MM.1S (cell line): ENCODE measurements around the gene ARL13A.

Experiments used
- DNase-seq: peaks from one replicate; pipeline ENCODE4 v3.0.0-alpha.2; 2015
- H2AFZ ChIP-seq: fragments of 300-600 bp; sonication (generic); 2 replicates; pipeline ENCODE4 v1.6.0; 2016; ENCODE audit warnings: antibody characterized with exemption, low read length
- H3F3A ChIP-seq: fragments of 300-600 bp; sonication (generic); 2 replicates; pipeline ENCODE4 v1.6.1; 2016; ENCODE audit warnings: mild to moderate bottlenecking, antibody characterized with exemption, low read length, moderate library complexity, mixed read lengths; ENCODE audit not compliant: insufficient read depth
- H3K27ac ChIP-seq: fragments of 300-600 bp; sonication (generic); 2 replicates; pipeline ENCODE4 v1.5.1; 2016; ENCODE audit warnings: mild to moderate bottlenecking, low read length
- H3K27me3 ChIP-seq: fragments of 300-600 bp; sonication (generic); replicated peaks from 2 replicates; pipeline ENCODE4 v1.6.0; 2016; ENCODE audit warnings: low read length; ENCODE audit not compliant: insufficient read depth
- H3K36me3 ChIP-seq: fragments of 300-600 bp; sonication (generic); replicated peaks from 2 replicates; pipeline ENCODE4 v1.6.1; 2016; ENCODE audit warnings: mild to moderate bottlenecking, low read length, mixed read lengths; ENCODE audit not compliant: insufficient read depth
- H3K4me1 ChIP-seq: fragments of 300-600 bp; sonication (generic); 2 replicates; pipeline ENCODE4 v1.6.1; 2016; ENCODE audit warnings: low read length, mixed read lengths
- H3K4me2 ChIP-seq: fragments of 300-600 bp; sonication (generic); 2 replicates; pipeline ENCODE4 v1.6.0; 2016; ENCODE audit warnings: low read depth, low read length
- H3K4me3 ChIP-seq: fragments of 300-600 bp; sonication (generic); 2 replicates; pipeline ENCODE4 v1.5.1; 2016; ENCODE audit warnings: low read length, mixed read lengths
- H3K79me2 ChIP-seq: fragments of 300-600 bp; sonication (generic); 2 replicates; pipeline ENCODE4 v1.6.1; 2016; ENCODE audit warnings: mixed run types, low read length, mixed read lengths
- H3K9ac ChIP-seq: fragments of 300-600 bp; sonication (generic); 2 replicates; pipeline ENCODE4 v1.6.1; 2016; ENCODE audit warnings: low read length, mixed read lengths
- H3K9me2 ChIP-seq: fragments of 300-600 bp; sonication (generic); replicated peaks from 2 replicates; pipeline ENCODE4 v1.6.1; 2016; ENCODE audit warnings: mild to moderate bottlenecking, low read length, mixed read lengths; ENCODE audit not compliant: insufficient read depth
- H3K9me3 ChIP-seq: fragments of 300-600 bp; sonication (generic); replicated peaks from 2 replicates; pipeline ENCODE4 v1.6.1; 2016; ENCODE audit warnings: mild to moderate bottlenecking, low read length, mixed read lengths; ENCODE audit not compliant: insufficient read depth
- H4K20me1 ChIP-seq: fragments of 300-600 bp; sonication (generic); 2 replicates; pipeline ENCODE4 v1.6.1; 2016; ENCODE audit warnings: mild to moderate bottlenecking, low read length, moderate library complexity, mixed read lengths; ENCODE audit not compliant: insufficient read depth
- CTCF ChIP-seq: fragments of 300-600 bp; sonication (generic); IDR thresholded peaks from 2 replicates; pipeline ENCODE4 v1.5.1; 2016; ENCODE audit warnings: antibody characterized with exemption, low read length, mixed read lengths
- EZH2 ChIP-seq: fragments of 300-600 bp; sonication (generic); optimal IDR thresholded peaks from 2 replicates; pipeline ENCODE3; 2017; ENCODE audit warnings: low read depth, mild to moderate bottlenecking, antibody characterized with exemption, low read length, mixed read lengths
- EZH2phosphoT487 ChIP-seq: fragments of 300-600 bp; sonication (generic); IDR thresholded peaks from 2 replicates; pipeline ENCODE4 v1.6.1; 2018; ENCODE audit warnings: antibody characterized with exemption, low read length

ARL13A gene

GRCh38 chrX:100975212-100975611 lies 5.7 kb downstream of the ARL13A start:
- Histone ChIP-seq H3K4me3 (no peak overlapping the region), H3K4me2 (no peak overlapping the region), H3K36me3 (no peaks in the 10 kb centered on the region), H3K4me1 (no peaks in the 10 kb centered on the region), H4K20me1 (no peaks in the 10 kb centered on the region), H3K79me2 (no peaks in the 10 kb centered on the region), H3F3A (no peaks in the 10 kb centered on the region), H3K27me3 (no peaks in the 10 kb centered on the region), H3K9me2 (no peaks in the 10 kb centered on the region), H2AFZ (no peak overlapping the region), H3K27ac (no peak overlapping the region), H3K9me3 (no peaks in the 10 kb centered on the region), H3K9ac (no peak overlapping the region)
- DNase-seq, result no peak
- TF ChIP-seq EZH2phosphoT487 (no peak), EZH2 (no peak), CTCF (no peak)

GRCh38 chrX:100976211-100976610 lies 6.7 kb downstream of the ARL13A start:
- H3F3A ChIP-seq, result no peaks in the 10 kb centered on the region
- no peak overlapping the region for H3K27ac ChIP-seq
- TF ChIP-seq CTCF (no peak), EZH2 (no peak), EZH2phosphoT487 (no peak)
- H3K36me3 ChIP-seq, result no peaks in the 10 kb centered on the region
- DNase-seq, result no peak
- no peaks in the 10 kb centered on the region for H3K9me3 ChIP-seq
- H4K20me1 ChIP-seq, result no peaks in the 10 kb centered on the region
- no peaks in the 10 kb centered on the region for H3K4me1 ChIP-seq
- H3K79me2 ChIP-seq, result no peaks in the 10 kb centered on the region
- H3K4me3 ChIP-seq, result no peak overlapping the region
- H2AFZ ChIP-seq, result no peak overlapping the region
- H3K27me3 ChIP-seq, result no peaks in the 10 kb centered on the region
- H3K9me2 ChIP-seq, result no peaks in the 10 kb centered on the region
- H3K4me2 ChIP-seq, result no peak overlapping the region
- no peak overlapping the region for H3K9ac ChIP-seq

- Histone ChIP-seq H2AFZ (no peak overlapping the region), H3F3A (no peaks in the 10 kb centered on the region), H3K9ac (no peak overlapping the region), H4K20me1 (no peaks in the 10 kb centered on the region), H3K4me2 (no peak overlapping the region), H3K27me3 (no peaks in the 10 kb centered on the region), H3K27ac (no peak overlapping the region), H3K4me1 (no peaks in the 10 kb centered on the region), H3K4me3 (no peak overlapping the region), H3K9me3 (no peaks in the 10 kb centered on the region), H3K79me2 (no peaks in the 10 kb centered on the region), H3K9me2 (no peaks in the 10 kb centered on the region), H3K36me3 (no peaks in the 10 kb centered on the region)
- TF ChIP-seq CTCF (no peak), EZH2phosphoT487 (no peak), EZH2 (no peak)
- DNase-seq, result no peak
Measured at GRCh38 chrX:100979881-100980607, 10.5 kb downstream of the ARL13A start.
